ACHN (cell line): ENCODE measurements around the gene SLC2A6.

Experiments
- DNase-seq: peaks from one replicate; pipeline ENCODE4 v3.0.0-alpha.2; 2015
- in situ Hi-C: cut with HindIII; loops from 2 replicates; pipeline ENCODE4 v1.10.0; 2017; ENCODE audit warnings: low sequenced_read_pairs, low pct_ligation_motif_present, low pct_unique_long_range_greater_than_20kb

The SLC2A6 gene

DNA sequence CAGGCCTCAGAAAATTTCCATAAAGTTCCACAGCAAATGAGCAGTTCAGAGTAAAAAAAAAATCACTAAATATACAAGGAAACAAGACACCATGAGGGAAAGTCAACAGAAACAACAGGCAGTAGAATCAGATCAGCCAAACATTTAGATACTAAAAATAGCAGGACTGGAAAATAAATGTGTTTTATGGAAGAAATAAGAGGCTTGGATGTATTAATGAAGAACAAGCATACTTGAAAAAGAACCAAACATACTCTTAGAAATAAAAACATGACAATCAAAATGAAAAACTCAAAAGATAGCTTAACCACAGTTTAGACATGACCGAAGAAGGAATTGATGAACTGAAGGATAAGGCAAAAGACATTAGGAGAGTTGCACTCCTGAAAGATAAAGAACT is 23.2 kb upstream of the SLC2A6 start:
- DNase-seq: no peak
- in situ Hi-C loops: no loop called here

GRCh38 chr9:133499892-133500270 is 21.0 kb upstream of the SLC2A6 start:
- in situ Hi-C loops: no loop called here
- no peak for DNase-seq

DNA sequence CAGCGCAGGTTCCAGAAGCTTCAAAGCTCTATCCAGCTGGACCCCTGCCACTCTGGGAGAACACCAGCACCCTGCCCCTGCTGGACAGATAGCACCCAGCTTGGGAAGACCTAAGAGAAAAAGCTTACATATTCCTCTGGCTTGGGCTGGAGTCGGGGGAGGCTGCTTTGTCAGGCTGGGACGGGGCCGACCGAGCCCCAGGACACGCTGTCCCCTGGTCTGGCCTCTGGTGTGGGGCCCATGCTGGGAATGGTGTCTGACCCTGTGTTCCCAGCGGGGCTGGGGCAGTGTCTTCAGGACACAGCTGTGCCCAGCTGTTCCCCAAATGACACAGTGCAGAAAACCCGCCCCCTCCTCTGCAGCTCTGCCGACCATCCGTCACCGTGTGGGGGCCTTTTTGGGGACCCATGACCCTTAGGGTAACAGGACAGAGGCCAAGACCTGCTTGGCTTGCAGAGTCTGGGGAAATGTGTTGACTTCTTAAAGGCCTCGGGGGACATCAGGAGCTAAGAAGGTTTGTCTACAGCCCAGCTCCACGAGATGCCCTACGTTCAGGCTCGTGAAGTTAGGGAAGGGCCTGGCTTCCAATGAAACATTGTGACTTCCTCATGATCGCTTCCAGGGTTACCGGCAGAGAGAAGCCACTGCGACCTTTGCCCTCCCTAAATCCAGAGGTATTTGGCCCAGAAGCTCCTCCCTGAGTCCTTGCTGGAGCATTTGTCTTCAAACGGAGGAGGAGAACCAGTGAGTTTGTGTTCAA is 20.4 kb upstream of the SLC2A6 start:
- no peak for DNase-seq
- in situ Hi-C loops: no loop called here

DNA sequence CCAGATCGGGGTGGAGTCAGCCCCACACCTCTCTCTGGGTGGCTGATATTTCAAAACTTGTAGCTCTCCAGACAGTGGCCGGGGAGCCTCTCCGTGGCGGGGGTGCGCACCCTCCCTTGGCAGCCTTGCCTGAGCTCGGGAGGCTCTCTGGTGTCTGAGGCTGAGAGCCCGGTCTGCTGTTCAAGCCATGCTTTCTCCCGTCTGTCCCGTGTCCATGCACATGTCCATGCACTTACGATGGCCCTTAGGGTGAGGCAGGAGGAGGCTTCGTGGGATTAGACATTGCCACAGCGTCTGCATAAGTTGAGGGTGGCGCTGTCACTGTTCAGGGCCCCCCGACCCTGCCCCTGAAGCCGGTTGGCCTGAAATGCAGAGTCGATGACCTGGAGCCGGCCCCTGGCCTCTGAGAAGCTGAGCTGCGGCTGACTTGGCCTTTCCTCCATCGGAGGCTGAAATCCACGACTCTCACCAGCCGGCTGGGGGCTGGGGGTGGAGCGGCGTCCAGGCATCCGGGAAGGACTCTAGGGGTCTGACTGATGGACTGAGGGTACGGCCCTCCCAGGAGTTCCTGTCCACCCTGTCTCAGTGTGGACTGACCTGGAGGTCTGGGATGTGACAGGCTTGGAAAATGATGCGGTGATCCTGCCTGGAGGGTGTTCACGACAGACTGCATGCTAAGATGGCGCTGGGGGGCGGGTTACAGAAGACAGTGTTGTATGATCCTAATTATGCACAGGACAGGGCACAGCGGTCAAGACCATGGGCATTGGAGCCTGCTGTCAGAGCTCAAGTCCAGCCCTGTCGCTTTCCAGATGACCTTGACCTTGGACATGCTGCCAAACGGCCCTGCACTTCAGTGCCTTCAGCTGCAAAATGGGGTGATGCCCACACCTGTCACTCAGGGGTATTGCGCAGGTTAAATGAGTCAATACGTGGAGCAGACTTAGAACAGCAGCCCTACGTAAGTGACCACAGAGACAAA is 18.3 kb upstream of the SLC2A6 start:
- no peak for DNase-seq
- in situ Hi-C loops: no loop called here

DNA sequence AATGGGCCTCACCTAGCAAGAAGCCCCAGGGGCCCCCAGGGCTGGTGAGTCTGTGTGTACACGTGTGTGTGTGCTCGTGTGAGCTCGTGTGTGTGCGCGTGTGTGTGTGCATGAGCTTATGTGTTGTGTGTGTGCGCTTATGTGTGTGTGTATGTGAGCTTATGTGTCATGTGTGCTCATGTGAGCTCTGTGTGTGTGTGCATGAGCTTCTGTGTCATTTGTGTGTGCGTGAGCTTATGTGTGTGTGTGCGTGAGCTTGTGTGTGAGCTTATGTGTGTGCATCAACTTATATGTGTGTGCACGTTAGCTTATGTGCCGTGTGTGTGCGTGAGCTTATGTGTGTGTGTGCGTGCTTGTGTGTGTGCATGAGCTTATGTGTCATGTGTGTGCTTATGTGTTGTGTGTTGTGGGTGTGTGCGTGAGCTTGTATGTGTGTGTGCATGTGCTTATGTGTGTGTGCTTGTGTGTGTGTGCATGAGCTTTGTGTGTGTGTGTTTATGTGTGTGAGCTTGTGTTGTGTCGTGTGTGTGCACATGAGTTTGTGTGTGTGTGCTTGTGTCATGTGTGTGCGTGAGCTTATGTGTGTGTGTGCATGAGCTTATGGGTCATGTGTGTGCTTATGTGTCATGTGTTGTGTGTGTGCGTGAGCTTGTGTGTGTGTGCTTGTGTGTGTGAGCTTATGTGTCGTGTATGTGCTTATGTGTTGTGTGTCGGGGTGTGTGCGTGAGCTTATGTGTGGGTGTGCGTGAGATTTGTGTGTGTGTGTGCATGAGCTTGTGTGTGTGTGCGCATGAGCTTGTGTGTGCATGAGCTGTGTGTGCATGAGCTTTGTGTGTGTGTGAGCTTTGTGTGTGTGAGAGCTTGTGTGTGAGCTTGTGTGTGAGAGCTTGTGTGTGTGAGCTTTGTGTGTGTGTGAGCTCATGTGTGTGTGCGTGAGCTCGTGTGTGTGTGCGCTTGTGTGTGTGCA is 16.7 kb upstream of the SLC2A6 start:
- in situ Hi-C loops: no loop called here
- no peak for DNase-seq

- in situ Hi-C loops: no loop called here
- no peak for DNase-seq
Measured at GRCh38 chr9:133494636-133495326, 15.9 kb upstream of the SLC2A6 start.

DNA sequence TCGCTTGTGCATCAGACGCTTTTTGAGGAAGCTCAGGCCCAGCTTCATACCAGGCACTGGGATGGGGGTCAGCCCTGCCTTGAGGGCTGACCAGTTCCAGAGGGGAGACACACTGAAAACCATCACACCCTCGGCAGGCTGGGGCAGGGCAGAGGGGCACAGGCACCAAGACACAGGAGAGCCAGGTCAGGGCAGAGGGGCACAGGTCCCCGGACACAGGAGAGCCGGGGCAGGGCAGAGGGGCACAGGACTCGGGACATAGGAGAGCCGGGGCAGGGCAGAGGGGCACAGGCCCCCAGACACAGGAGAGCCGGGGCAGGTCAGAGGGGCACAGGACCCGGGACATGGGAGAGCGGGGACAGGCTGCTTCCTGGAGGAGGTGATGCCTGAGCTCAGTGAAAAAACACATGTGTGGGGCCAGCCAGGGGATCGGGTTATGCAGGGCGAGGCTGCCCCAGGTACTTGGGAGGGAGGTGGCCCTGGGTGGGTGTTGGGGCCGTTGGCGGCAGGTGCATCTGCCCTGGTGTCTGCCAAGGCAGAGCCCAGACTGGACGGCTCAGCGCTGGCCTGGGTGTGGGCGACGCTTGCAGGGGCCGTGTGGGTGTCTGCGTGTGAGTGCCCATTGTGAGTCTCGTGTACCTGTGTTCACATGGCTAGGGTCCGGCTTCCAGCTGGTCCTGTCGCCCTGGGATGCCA is 15.1 kb upstream of the SLC2A6 start:
- in situ Hi-C loops: no loop called here
- no peak for DNase-seq

GRCh38 chr9:133493428-133493827 is 14.5 kb upstream of the SLC2A6 start:
- in situ Hi-C loops: no loop called here
- no peak for DNase-seq

DNA sequence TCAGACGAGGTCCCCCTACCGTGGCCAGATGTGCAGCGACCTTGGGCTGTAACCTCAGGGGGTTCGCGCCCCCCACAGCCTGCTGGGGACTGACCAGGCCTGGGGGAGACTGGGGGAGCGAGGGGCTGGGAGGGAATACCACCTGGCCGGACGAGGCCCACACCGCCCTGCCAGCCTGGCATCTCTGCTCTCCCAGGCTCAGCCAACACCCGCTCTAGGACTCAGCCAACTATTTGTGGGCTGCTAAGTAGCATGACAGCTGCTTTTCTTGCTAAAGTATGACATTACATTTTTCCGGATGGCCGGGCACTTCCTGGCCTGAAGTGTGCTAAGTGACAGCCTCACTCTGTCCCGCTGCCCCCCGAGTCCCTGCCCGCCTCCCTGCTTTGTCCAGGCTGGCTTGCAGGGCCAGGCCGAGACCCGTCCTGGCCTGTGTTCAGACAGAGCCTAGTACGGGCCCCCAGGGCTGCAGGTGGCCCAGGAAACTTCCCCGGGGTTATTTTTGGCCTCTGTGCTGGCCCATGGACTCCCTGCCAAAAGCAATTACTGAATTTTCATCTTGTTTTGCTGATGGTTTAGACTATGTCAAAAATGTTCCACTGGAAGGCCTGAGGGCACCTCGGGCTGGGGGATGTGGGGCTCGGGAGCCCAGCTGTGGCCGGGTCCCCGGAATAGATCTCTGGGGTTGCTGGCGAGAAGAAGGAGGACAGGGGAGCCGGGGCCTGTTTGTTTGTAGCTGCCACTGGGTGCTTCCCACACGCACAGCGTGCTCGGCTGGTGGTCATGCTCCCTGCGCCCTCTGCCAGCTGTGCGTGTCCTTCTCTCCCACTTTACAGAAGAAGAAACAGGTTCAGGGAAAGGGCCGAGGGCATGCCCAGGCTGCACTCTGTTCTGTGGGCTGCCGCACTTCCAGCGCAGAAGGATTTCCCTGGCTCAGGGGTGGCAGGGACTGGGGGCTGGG is 13.4 kb upstream of the SLC2A6 start:
- in situ Hi-C loops: no loop called here
- DNase-seq: no peak

GRCh38 chr9:133491656-133491925 is 12.7 kb upstream of the SLC2A6 start:
- no peak for DNase-seq
- in situ Hi-C loops: no loop called here

- no peak for DNase-seq
- in situ Hi-C loops: no loop called here
Measured at GRCh38 chr9:133490865-133491655, 12.2 kb upstream of the SLC2A6 start.

DNA sequence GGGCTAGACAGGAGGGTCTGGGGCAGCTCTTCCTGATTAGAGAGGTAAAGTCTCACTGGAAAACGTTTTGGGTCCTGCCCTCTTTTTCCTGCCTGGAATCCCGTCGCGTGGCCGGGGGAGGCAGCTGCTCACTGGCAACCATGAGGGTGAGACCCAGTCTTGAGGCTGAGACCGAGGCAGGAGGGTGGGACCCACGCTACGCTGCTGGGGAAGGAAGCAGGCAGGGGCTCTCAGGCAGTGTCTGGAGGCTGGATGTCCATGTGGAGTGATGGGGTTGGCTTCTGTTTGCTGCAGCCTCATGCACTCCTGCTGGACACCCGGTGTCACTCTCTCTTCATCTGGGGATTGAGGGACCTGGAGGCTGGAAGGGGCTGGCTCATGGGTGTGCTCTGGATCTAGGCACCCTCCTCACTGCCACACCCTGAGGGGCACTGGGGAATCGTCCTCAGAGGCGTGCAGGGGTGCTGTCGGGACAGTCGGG is 11.3 kb upstream of the SLC2A6 start:
- no peak for DNase-seq
- in situ Hi-C loops: no loop called here

GRCh38 chr9:133489253-133490190 is 10.6 kb upstream of the SLC2A6 start:
- no peak for DNase-seq
- in situ Hi-C loops: no loop called here

DNA sequence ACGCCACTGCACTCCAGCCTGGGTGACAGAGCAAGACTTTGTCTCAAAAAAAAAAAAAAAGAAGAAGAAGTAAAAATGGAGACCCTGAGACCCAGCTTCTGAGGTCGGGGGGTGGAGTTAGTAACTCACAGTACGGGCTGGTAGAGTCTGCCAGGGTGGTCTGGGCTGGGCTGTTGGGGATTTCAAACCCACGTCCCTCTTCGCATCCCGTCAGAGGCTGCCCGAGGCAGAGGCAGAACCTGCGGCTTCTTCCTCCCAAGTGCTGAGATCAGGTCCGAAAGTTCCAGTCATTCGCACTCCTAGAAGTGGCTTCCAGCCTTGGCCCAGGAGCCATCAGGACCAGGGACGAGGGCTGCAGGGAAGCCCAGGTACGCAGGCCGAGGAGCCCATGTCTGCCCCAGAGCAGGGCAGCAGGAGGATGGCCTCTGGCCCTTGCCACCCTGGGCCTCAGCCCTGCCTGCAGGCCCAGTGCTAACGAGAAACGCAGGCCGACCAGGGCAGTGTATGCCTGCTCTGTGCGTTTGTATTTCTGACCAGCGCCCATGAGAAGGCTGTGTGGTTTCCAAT is 9.9 kb upstream of the SLC2A6 start:
- in situ Hi-C loops: no loop called here

GRCh38 chr9:133487331-133487725 is 8.4 kb upstream of the SLC2A6 start:
- DNase-seq: no peak
- in situ Hi-C loops: no loop called here

More for the DNA sequence above, 9.9 kb upstream of the SLC2A6 start:
- DNase-seq: no peak
